ENCODE data around the gene FAM107B. TPM values are rescaled to one million over a fixed set of nuclear protein-coding genes. Genes with fewer than 3 reads are reported as not detected.
A peak's percentile ranks its signal among the peaks of the same experiment; 100 is the strongest.
"Not testable (repeated sequence)": the region's sequence is repeated elsewhere in the genome, so short reads cannot be mapped to it uniquely, and the experiment has no call there.

Gene FAM107B
- polyA plus RNA-seq, 6 donors from 2014 or later = 112 to 259 (median 159) TPM

DNA sequence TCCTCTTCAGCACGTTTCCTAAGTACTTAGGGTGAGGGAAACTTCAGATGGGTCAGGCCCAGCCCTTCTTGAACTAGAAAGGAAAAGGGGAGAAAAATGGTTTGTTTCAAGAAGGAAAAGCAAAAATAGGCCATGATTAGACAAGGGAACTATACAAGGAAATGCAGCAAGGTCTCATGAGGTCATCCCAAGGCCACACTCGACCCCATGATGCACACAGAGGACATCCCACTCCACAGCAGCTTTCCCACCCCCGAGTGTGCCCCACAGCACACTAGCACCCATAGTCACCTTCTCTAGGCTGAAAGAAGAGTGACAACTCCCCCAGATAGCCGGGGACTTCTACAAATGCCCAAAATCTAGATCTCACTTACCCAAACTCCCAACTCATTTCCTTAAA, 173.4 kb downstream of the FAM107B start:
- ATAC-seq (ENCODE audit: low read depth in 2 of 2) = no peak
- peaks cover 27 to 43% of the 10 kb centered on the region in 2 donors for H3K36me3 Mint-ChIP-seq
- no peaks in the 10 kb centered on the region for H3K27me3 Mint-ChIP-seq
- H3K9me3 Mint-ChIP-seq = no peaks in the 10 kb centered on the region
- H3K4me3 Mint-ChIP-seq = peak overlapping the region; percentile 67 to 99 (median 95)
- DNase-seq = no peak
- H3K4me1 Mint-ChIP-seq = peaks cover 67 to 85% (median 83%) of the 10 kb centered on the region in 3 donors
- H3K27ac Mint-ChIP-seq = peak overlapping the region in 5 of 6 donors; percentile 67 to 93 (median 89)

DNA sequence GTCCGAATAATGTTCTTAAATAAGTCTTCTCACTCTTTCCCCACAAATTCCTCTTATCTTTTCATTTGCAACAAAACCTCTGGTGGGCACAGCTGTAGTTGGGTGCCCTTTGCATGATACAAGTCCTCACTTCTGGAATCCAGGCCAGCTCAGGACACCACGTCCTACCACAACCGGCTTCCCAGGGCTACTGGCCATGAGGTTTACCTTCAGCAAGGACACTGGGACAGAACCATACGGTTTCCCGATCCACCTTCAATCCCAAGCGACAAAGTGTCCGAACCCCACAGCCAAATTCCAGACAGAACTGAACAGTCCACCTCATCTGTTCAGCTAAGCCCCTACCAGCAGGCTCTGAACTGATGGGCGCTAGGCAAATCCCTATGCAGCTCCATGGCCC, 174.6 kb downstream of the FAM107B start:
- Mint-ChIP-seq H3K9me3 (peaks cover 0 to 2% (median 0%) of the 10 kb centered on the region in 7 donors), H3K36me3 (peaks cover 37 to 53% of the 10 kb centered on the region in 2 donors), H3K27me3 (no peaks in the 10 kb centered on the region), H3K27ac (peak overlapping the region in 5 of 6 donors; percentile 51 to 89 (median 72)), H3K4me1 (peaks cover 68 to 87% (median 85%) of the 10 kb centered on the region in 3 donors), H3K4me3 (peak overlapping the region in 4 of 8 donors; percentile 5 to 45 (median 26))
- ATAC-seq (ENCODE audit: low read depth in 2 of 2) = no peak
- DNase-seq = no peak

DNA sequence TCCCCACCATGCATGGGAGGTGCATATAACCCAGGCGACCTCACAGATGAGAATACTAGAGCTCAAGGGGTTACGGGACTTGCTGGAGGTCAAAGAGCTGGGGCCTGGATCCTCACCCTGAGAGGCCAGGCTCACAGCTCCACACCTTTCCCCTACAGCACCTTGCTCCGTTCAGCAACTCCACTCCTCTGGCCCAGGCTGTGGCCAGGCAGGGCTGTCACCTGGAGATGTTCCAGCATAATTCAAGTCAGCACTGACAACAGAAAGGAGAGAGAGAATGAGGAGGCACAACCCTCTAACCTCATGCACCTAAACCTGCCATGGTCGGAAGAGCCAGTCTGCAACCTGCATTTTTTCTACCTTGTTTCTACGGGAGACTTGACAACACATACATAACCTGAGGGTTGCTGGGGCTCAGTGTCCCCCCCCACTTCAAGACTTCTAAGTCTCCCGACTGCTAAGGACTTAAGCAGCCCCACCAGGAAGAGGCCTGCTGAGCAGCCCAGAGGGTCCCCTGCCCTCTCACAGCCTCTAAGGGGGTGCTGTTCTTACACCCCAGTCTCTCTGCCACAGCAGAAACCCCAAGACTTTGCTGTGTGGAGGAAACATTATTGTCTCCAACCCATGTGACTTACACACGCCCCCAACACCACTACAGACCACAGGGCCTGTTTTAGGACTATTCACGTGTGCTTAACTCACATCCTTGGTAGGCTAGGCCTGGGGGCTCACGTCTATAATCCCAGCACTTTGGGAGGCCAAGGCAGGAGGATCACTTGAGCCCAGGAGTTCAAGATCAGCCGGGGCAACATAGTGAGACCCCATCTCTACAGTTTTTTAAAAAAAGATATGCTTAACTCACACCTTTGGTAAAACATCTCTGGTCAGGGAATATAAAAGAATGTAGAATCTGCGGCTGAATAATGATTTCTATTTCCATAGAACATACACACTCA, 175.6 kb downstream of the FAM107B start:
- Mint-ChIP-seq H3K4me3 (peak overlapping the region in 3 of 8 donors; percentile 28 to 39 (median 35)), H3K9me3 (peaks cover 0 to 2% (median 0%) of the 10 kb centered on the region in 7 donors), H3K36me3 (peaks cover 42 to 51% of the 10 kb centered on the region in 2 donors), H3K27ac (peak overlapping the region in 5 of 6 donors; percentile 36 to 82 (median 68)), H3K27me3 (no peaks in the 10 kb centered on the region), H3K4me1 (peaks cover 68 to 90% (median 85%) of the 10 kb centered on the region in 3 donors)
- ATAC-seq (ENCODE audit: low read depth in 2 of 2) = no peak
- DNase-seq = no peak

DNA sequence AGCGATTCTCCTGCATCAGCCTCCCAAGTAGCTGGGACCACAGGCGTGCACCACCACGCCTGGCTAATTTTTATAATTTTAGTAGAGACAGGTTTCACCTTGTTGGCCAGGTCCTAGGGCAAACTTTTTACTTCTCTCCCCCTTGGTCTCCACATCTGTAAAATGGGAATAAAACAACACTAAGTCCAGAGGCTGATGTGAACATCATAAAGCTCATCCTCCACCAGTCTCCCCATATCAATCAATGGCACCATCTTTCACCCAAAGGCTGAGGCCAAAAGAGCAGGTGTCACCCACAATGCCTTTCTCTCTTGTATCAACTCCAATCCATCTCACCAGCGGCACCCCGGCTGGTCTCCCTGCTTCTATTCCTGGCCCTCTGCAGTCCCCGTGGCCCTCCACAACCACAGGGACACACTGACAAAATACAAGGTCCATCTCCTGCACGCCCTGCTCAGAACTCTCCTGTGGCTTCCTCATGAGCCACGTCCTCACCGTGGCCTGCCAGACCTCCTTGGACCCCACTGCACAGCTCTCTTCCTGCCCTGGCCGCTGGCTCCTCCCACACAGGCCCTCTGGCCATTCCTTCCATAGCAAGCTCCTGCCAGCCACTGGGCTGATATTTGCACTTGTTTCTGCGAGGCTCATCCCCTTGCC, 179.0 kb downstream of the FAM107B start:
- Mint-ChIP-seq H3K4me3 (peak overlapping the region in 2 of 8 donors; percentile 13 to 50), H3K4me1 (peaks cover 53 to 87% (median 72%) of the 10 kb centered on the region in 3 donors), H3K27me3 (no peaks in the 10 kb centered on the region), H3K36me3 (peaks cover 37 to 41% of the 10 kb centered on the region in 2 donors), H3K27ac (peak overlapping the region; percentile 64 to 91 (median 72)), H3K9me3 (peaks cover 0 to 2% (median 0%) of the 10 kb centered on the region in 7 donors)
- DNase-seq (no peak), ATAC-seq (ENCODE audit: low read depth in 2 of 2) (no peak)

DNA sequence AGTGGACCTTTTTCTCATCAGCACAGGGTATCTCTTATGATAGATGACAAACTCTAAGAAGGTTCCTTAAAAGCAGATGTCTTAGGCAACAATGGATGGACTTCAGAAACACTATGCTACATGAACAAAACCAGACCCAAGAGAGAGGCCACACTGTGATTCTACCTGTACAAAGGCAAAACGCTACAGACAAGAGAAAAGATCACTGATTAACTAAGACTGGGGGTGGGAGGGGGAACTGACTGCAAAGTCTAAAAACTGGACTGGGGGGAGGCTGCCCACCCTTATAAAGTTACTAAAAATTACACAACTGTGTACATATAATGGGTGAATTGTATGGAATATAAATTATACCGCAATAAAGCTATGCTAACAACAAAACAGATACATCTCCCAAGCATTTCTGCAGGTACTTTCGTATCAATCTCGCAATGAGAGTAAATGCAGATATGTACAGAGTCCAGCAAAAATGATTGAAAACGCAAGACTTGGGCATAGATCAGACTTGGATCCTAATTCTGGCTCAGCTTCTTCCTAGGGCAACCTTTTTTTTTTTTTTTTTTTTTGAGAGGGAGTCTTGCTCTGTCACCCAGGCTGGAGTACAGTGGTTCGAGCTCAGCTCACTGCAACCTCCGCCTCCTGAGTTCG, 179.7 kb downstream of the FAM107B start:
- Mint-ChIP-seq H3K4me3 (no peak overlapping the region), H3K36me3 (peaks cover 37 to 38% of the 10 kb centered on the region in 2 donors)

DNA sequence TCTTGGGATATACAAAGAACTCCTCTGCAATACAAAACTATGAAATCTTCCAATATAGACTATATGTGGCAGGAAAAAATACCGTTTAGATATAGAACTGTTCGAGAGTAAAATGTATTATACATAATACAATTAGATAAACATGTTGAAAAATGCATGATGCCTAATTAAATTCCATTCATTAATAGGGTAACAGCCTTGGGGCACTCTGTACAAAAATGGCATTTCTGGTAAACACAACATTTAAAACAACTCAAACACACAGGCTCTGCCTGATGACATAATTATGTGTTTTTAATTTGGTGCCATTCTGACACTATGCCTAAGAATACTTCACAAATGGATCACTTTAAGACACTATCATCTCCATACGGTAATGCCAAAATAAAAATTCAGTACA, 180.9 kb downstream of the FAM107B start:
- no peak for DNase-seq
- no peak for ATAC-seq (ENCODE audit: low read depth in 2 of 2)
- Mint-ChIP-seq H3K36me3 (peaks cover 32 to 35% of the 10 kb centered on the region in 2 donors), H3K27ac (peak overlapping the region in 3 of 6 donors; percentile 14 to 81 (median 60)), H3K4me3 (peak overlapping the region in 1 of 8 donors; percentile 0), H3K27me3 (no peaks in the 10 kb centered on the region), H3K4me1 (peaks cover 51 to 83% (median 68%) of the 10 kb centered on the region in 3 donors), H3K9me3 (peaks cover 0 to 2% (median 0%) of the 10 kb centered on the region in 7 donors)

More for the DNA sequence above, 179.7 kb downstream of the FAM107B start:
- no peak for DNase-seq
- H3K9me3 Mint-ChIP-seq = peaks cover 0 to 2% (median 0%) of the 10 kb centered on the region in 7 donors
- H3K4me1 Mint-ChIP-seq = peaks cover 54 to 87% (median 75%) of the 10 kb centered on the region in 3 donors
- H3K27ac Mint-ChIP-seq = peak overlapping the region in 4 of 6 donors; percentile 6 to 90 (median 50)
- no peak for ATAC-seq (ENCODE audit: low read depth in 2 of 2)
- no peaks in the 10 kb centered on the region for H3K27me3 Mint-ChIP-seq

DNA sequence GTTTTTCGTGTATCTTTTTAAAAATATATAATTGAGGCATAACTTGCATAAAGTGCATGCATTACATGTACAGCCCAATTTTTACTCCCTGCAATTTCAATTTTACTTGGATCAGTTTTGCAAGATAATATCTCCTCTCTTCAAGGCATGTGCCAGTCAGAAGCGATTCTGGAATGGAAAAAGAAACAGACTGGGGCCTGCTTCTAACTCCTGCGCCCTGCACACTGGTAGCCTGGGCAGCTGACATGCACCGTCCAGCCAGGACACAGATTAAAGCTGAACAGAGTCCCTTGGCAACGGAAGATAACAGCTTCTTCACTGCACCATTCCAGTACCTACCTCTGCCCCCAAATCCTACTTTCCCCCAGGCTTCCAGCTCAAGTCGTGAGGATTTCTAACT, 182.1 kb downstream of the FAM107B start:
- Mint-ChIP-seq H3K4me1 (peaks cover 54 to 84% (median 68%) of the 10 kb centered on the region in 3 donors), H3K27ac (peak overlapping the region in 1 of 6 donors; percentile 9), H3K4me3 (peak overlapping the region in 1 of 8 donors; percentile 15), H3K27me3 (no peaks in the 10 kb centered on the region), H3K9me3 (peaks cover 0 to 2% (median 0%) of the 10 kb centered on the region in 7 donors), H3K36me3 (peaks cover 24 to 33% of the 10 kb centered on the region in 2 donors)
- DNase-seq = no peak
- ATAC-seq (ENCODE audit: low read depth in 2 of 2) = no peak

DNA sequence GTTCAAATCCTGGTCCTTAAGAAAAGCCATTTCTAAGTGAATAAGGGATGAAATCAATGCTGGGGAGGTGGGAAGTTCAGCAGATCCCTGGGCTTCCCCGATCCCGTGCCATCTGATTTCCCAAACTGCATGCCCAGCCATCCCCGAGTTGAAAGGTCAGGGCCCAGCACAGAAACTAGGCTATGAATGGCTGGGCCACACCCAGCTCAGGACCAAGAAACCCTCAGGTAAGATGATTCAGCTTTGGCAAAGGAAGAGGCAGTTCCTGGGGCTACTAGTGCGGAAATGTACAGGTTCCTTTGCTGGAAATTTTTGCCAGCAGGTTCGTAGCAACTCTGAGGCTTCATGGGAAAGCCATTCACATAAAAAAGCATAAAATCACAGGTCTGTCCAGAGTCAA, 182.7 kb downstream of the FAM107B start:
- ATAC-seq (ENCODE audit: low read depth in 2 of 2) (no peak), DNase-seq (no peak)
- H3K4me3 Mint-ChIP-seq = peak overlapping the region in 2 of 8 donors; percentile 4 to 35
- peaks cover 54 to 83% (median 67%) of the 10 kb centered on the region in 3 donors for H3K4me1 Mint-ChIP-seq
- H3K36me3 Mint-ChIP-seq = peaks cover 23 to 31% of the 10 kb centered on the region in 2 donors
- peaks cover 0 to 2% (median 0%) of the 10 kb centered on the region in 7 donors for H3K9me3 Mint-ChIP-seq
- peak overlapping the region in 2 of 6 donors; percentile 37 to 73 for H3K27ac Mint-ChIP-seq
- H3K27me3 Mint-ChIP-seq = no peaks in the 10 kb centered on the region

DNA sequence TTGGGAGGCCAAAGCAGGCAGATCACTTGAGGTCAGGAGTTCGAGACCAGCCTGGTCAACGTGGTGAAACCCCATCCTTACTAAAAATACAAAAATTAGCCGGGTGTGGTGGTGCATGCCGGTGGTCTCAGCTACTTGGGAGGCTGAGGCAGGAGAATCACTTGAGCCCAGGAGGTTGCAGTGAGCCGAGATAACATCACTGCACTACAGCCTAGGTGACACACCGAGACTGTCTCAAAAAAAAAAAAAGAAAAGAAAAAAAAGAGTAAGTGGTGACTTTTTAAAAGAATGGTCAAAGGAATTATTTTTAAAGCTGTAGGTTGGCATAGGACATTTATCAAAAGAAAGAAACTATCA, 185.8 kb downstream of the FAM107B start:
- ATAC-seq (ENCODE audit: low read depth in 2 of 2); DNase-seq; H3K27me3 Mint-ChIP-seq; H3K9me3 Mint-ChIP-seq: not testable (repeated sequence)
- Mint-ChIP-seq H3K4me1 (peaks cover 63 to 84% (median 73%) of the 10 kb centered on the region in 3 donors), H3K27ac (peak overlapping the region; percentile 24 to 94 (median 80)), H3K36me3 (peaks cover 0 to 16% of the 10 kb centered on the region in 2 donors), H3K4me3 (peak overlapping the region in 5 of 8 donors; percentile 58 to 84 (median 63))

DNA sequence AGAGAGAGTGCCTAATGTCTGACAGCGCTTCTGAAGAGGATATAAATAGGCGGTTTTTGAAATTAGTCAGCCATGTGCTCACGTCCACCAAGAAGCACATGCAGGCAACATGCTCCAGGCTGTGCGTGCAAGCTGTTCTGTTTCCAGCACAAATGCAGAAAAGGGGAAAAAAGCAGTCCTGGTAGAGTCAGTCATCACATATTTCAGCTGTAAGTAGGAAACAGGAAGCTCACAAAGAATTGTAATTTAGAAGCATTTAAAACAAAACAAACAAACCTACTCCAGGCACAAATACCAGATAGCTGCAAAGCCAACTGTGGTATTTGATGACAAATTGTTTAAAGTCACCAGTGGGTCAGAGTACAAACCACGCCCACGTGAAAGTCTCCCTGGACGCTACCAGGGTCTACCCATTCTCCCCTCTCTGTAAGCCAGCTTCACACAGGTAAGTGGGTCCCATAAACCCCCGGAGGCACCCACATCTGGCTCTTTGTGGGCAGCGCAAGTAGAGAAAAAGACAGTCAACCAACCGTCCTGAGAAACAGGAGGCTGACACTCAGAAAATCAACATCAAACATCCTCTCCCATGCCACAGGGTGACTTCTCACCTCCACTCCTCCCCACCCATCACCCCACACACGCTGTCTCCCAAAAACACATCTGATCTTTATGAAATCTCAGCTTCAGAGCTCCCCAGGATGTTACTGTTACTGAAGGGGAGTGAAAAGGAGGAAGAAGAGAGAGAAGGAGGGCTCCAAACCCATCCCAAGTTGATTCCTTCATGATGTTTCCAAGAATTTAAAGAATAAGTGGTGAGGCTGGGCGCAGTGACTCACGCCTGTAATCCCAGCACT, 186.4 kb downstream of the FAM107B start:
- Mint-ChIP-seq H3K4me3 (peak overlapping the region; percentile 2 to 85 (median 72)), H3K4me1 (peaks cover 69 to 87% (median 79%) of the 10 kb centered on the region in 3 donors), H3K27me3 (no peaks in the 10 kb centered on the region), H3K27ac (peak overlapping the region; percentile 70 to 94 (median 90)), H3K36me3 (peaks cover 0 to 22% of the 10 kb centered on the region in 2 donors), H3K9me3 (no peaks in the 10 kb centered on the region)
- no peak for DNase-seq
- peak; percentile 23 to 47 for ATAC-seq (ENCODE audit: low read depth in 2 of 2)

DNA sequence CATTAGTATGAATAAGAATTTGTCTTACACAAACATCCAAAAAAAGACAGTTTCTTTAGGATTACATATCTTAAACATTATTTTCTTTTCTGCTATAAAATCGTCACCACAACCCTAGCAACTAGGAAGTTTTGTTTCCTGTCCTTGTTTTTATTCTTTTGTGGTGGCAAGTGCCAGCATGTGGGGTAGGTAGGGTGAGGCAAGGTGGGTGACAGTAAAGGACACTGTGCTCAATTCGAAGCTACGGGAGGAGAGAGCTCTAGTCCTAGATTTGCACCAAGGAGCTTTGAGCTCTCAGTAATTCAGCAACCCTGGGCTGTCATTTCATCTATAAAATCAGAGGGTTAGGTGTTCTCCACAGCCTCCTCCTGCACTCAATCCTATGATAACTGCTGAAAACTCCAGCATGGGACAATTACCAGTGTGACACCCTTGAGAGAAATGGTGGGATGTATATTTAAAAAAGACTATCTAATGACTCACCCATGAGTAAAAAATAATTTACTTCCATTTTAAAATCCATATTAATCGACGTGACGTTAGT, 187.1 kb downstream of the FAM107B start:
- Mint-ChIP-seq H3K4me1 (peaks cover 73 to 91% (median 86%) of the 10 kb centered on the region in 3 donors), H3K36me3 (peaks cover 0 to 22% of the 10 kb centered on the region in 2 donors), H3K9me3 (no peaks in the 10 kb centered on the region), H3K4me3 (peak overlapping the region; percentile 2 to 85 (median 72)), H3K27ac (peak overlapping the region in 5 of 6 donors; percentile 80 to 94 (median 90)), H3K27me3 (no peaks in the 10 kb centered on the region)
- DNase-seq (no peak), ATAC-seq (ENCODE audit: low read depth in 2 of 2) (no peak)

DNA sequence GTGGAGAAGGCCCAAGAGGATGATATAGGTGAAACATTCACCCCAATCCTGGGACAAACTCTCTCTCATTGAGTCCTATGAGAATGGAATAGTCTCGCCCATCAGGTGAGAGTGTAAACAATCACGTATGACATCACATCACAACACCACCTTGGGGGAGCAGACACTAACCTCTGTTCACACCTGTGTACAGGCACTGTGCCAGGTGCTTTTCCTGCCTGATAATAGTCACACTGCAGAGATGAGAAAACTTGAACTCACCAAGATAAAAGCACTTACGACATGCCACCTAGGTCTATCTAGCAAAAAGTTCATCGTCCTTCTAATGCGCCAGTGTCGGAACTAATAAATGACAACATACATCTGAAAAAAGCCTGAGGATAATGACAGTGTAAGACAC, 187.8 kb downstream of the FAM107B start:
- peaks cover 0 to 22% of the 10 kb centered on the region in 2 donors for H3K36me3 Mint-ChIP-seq
- H3K27ac Mint-ChIP-seq = peak overlapping the region in 5 of 6 donors; percentile 53 to 92 (median 88)
- no peaks in the 10 kb centered on the region for H3K27me3 Mint-ChIP-seq
- H3K4me3 Mint-ChIP-seq = peak overlapping the region in 4 of 8 donors; percentile 30 to 63 (median 48)
- peaks cover 73 to 89% (median 89%) of the 10 kb centered on the region in 3 donors for H3K4me1 Mint-ChIP-seq
- DNase-seq = no peak
- ATAC-seq (ENCODE audit: low read depth in 2 of 2) = no peak
- no peaks in the 10 kb centered on the region for H3K9me3 Mint-ChIP-seq
